ENCODE measurements around the gene PHYHD1.

Gene PHYHD1

GRCh38 chr9:128920381-128921058 lies at the start of gene PHYHD1:
PHYHD1 (plus strand) TSS chr9:128920982; CDS start chr9:128922324, 1,342 bp downstream.
- peak within 1 kb of the TSS; percentile 68 for H3K27ac Mint-ChIP-seq
- H3K4me1 Mint-ChIP-seq = peaks cover 11% of the 10 kb centered on the region
- peaks cover 7% of the 10 kb centered on the region for H3K36me3 Mint-ChIP-seq
- peak within 1 kb of the TSS; percentile 7 for H3K4me3 Mint-ChIP-seq
- H3K9me3 Mint-ChIP-seq = no peaks in the 10 kb centered on the region
- H3K27me3 Mint-ChIP-seq = no peaks in the 10 kb centered on the region

DNA sequence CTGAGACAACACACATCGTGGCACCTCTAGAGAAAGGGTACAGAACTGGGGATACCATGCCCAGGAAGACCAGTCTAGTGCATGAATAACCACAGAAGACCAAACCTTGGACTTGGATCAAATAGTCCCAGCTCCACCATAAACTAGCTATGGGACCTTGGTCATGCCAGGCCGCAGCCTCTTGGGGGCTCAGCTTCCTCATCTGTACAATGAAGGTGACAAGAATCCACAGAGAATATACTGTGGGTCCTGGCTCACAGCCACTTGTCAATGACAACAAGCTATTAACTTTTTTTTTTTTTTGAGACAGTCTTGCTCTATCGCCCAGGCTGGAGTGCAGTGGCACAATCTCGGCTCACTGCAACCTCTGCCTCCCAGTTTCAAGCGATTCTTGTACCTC lies 42.9 kb upstream of the PHYHD1 start:
- Mint-ChIP-seq H3K36me3 (no peaks in the 10 kb centered on the region), H3K4me3 (no peak overlapping the region), H3K9me3 (no peaks in the 10 kb centered on the region), H3K27me3 (no peaks in the 10 kb centered on the region), H3K27ac (no peak overlapping the region), H3K4me1 (peaks cover 25% of the 10 kb centered on the region)

DNA sequence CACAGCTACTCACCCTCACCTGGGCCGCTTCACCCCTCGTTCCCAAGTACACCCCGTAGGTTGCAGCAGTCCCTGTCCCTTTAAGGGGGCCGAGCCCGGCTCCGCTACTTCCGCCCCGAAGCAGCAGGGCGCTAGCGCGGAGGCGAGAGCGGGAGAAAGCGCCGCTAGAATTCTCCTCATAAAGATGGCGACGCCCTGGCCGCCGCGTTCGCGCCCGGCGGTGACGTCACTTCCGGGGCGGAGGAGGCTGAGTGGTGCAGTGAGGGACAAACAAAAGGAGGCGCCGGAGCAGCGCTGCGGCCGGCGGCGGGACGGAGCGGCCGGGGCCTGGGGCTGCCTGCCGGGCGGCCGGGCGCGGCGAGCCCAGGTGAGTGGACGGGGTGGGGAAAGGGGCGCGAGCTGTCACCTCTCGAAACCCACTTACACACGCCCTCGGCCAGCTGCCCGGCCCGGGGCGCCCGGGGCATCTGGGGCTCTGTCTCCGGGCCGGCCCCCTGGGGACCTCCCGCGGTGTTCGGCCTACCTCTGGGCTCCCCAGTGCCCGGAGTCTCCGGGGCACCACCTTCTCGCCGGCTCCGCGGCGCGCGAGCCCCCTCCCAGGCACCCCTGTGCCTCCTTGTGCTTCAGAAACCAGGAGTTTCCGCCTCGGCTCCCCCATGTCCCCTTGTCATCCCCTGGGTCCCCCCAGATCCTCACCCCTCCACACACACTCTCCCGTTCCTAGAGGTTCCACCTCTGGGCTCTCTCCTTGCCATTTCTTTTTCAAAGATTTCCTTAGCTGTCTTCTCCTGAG lies 38.7 kb upstream of the PHYHD1 start, which contains the start of the genes KYAT1 and LRRC8A:
Gene KYAT1, minus strand, starts transcription at position 67 of the 793 bp plus-strand sequence. CDS start 36,545 bp downstream, outside the sequence.
Gene LRRC8A, plus strand, starts transcription at position 250 of the 793 bp plus-strand sequence. CDS start 25,032 bp downstream, outside the sequence.
- H3K4me3 Mint-ChIP-seq = peak within 1 kb of the TSS; percentile 97
- peaks cover 3% of the 10 kb centered on the region for H3K36me3 Mint-ChIP-seq
- no peaks in the 10 kb centered on the region for H3K27me3 Mint-ChIP-seq
- no peaks in the 10 kb centered on the region for H3K9me3 Mint-ChIP-seq
- H3K4me1 Mint-ChIP-seq = peaks cover 57% of the 10 kb centered on the region
- H3K27ac Mint-ChIP-seq = peak within 1 kb of the TSS; percentile 99

DNA sequence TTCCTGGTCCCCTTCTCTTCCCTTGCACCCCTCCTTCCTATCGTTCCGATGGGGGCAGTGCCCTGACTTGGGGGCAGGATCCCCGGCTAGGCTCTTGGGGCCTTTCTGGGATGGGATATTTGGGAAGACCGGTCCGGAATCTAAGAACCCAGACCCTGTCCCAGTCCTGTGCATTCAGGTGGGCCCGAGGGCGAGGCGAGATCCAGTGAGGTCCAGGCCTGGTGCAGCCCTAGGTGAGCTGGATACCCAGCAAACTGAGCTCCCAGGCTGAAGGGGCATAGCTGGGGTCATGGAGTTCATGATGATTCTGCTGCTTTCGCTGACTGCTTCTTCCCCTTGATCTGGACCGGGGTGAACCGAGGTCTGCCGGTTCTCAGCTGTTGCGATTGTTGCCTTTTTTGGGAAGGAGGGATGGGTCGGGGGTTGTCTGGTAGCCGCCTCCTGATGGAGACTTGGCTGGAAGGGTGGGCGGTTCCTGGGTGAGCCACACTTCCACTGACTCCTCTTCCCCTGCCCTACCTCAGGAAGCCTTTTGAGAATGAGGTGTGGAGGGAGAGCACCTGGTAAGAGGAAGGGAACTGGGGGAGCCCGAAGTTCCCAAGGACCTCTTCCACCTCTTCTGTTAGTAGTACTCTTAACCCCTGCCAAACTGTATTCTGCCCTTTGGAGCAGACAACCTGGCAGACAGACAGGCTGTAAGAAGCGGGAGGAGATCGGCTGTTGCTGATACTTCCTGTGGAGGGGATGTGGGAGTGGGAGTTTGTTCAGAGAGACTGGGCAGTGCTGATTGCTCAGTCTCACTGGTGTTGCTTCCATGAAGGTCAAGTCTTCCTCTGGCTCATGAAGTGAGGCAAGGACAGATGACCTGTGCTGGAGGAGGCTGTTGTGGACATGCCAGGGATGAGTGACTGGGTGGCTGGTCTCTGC lies 37.8 kb upstream of the PHYHD1 start:
- peak overlapping the region; percentile 94 for H3K27ac Mint-ChIP-seq
- H3K4me3 Mint-ChIP-seq = peak overlapping the region; percentile 96
- H3K27me3 Mint-ChIP-seq = no peaks in the 10 kb centered on the region
- H3K4me1 Mint-ChIP-seq = peaks cover 54% of the 10 kb centered on the region
- peaks cover 3% of the 10 kb centered on the region for H3K36me3 Mint-ChIP-seq
- H3K9me3 Mint-ChIP-seq = no peaks in the 10 kb centered on the region

DNA sequence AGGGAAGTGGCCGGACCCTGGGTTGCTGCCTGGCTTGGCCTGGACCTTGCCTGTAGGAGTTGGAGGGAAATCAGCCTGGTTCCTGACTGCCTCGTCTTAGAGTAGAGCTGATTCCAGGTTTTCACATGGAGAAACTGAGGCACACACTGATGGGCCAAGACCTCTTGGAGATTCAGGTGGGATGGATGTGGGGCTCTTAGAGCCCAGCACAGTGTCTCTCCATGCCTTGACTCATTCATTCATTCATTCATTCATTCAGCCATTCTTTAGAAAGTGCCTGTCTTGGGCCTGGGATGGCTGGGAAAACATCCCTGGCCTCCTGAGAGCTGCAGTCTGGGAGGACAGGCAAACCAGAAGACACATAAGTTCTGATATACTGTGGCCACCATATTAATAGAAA lies 36.6 kb upstream of the PHYHD1 start:
- peaks cover 3% of the 10 kb centered on the region for H3K36me3 Mint-ChIP-seq
- peak overlapping the region; percentile 87 for H3K27ac Mint-ChIP-seq
- no peaks in the 10 kb centered on the region for H3K9me3 Mint-ChIP-seq
- peak overlapping the region; percentile 96 for H3K4me3 Mint-ChIP-seq
- H3K4me1 Mint-ChIP-seq = peaks cover 58% of the 10 kb centered on the region
- H3K27me3 Mint-ChIP-seq = no peaks in the 10 kb centered on the region

DNA sequence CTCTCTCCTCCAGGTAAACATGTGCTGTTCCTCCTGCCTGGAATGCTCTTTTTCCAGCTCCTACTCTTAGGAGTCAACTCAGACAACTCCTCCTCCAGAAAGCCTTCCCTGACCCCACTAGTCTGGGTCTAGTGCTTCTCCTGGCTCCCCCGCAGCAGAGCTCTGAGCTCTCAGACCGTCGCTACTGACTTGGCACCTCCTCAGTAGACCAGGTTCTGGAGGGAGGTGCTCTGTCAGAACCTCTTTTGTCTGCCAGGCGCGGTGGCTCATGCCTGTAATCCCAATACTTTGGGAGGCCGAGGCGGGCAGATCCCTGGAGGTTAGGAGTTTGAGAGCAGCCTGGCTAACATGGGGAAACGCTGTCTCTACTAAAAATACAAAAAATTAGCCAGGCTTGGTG lies 35.4 kb upstream of the PHYHD1 start:
- no peaks in the 10 kb centered on the region for H3K27me3 Mint-ChIP-seq
- H3K36me3 Mint-ChIP-seq = peaks cover 3% of the 10 kb centered on the region
- no peaks in the 10 kb centered on the region for H3K9me3 Mint-ChIP-seq
- H3K27ac Mint-ChIP-seq = peak overlapping the region; percentile 90
- H3K4me3 Mint-ChIP-seq = peak overlapping the region; percentile 47
- H3K4me1 Mint-ChIP-seq = peaks cover 58% of the 10 kb centered on the region

GRCh38 chr9:128885798-128886197 lies 35.0 kb upstream of the PHYHD1 start:
- Mint-ChIP-seq H3K4me3 (no peak overlapping the region), H3K4me1 (peaks cover 55% of the 10 kb centered on the region), H3K27ac (peak overlapping the region; percentile 90)

GRCh38 chr9:128886211-128886891 lies 34.4 kb upstream of the PHYHD1 start:
- peak overlapping the region; percentile 47 for H3K4me3 Mint-ChIP-seq
- H3K27ac Mint-ChIP-seq = no peak overlapping the region
- no peaks in the 10 kb centered on the region for H3K27me3 Mint-ChIP-seq
- peaks cover 50% of the 10 kb centered on the region for H3K4me1 Mint-ChIP-seq
- H3K9me3 Mint-ChIP-seq = no peaks in the 10 kb centered on the region
- H3K36me3 Mint-ChIP-seq = peaks cover 3% of the 10 kb centered on the region

More at GRCh38 chr9:128885798-128886197, 35.0 kb upstream of the PHYHD1 start:
- Mint-ChIP-seq H3K9me3 (no peaks in the 10 kb centered on the region), H3K36me3 (peaks cover 3% of the 10 kb centered on the region), H3K27me3 (no peaks in the 10 kb centered on the region)

- Mint-ChIP-seq H3K9me3 (no peaks in the 10 kb centered on the region), H3K27ac (no peak overlapping the region), H3K36me3 (peaks cover 3% of the 10 kb centered on the region), H3K4me1 (peaks cover 56% of the 10 kb centered on the region), H3K27me3 (no peaks in the 10 kb centered on the region), H3K4me3 (no peak overlapping the region)
These were observed 33.7 kb upstream of the PHYHD1 start for GRCh38 chr9:128887049-128887448.

GRCh38 chr9:128887914-128888350 lies 32.9 kb upstream of the PHYHD1 start:
- Mint-ChIP-seq H3K4me3 (no peak overlapping the region), H3K27me3 (no peaks in the 10 kb centered on the region), H3K4me1 (peaks cover 61% of the 10 kb centered on the region), H3K27ac (peak overlapping the region; percentile 68), H3K36me3 (peaks cover 3% of the 10 kb centered on the region), H3K9me3 (no peaks in the 10 kb centered on the region)

DNA sequence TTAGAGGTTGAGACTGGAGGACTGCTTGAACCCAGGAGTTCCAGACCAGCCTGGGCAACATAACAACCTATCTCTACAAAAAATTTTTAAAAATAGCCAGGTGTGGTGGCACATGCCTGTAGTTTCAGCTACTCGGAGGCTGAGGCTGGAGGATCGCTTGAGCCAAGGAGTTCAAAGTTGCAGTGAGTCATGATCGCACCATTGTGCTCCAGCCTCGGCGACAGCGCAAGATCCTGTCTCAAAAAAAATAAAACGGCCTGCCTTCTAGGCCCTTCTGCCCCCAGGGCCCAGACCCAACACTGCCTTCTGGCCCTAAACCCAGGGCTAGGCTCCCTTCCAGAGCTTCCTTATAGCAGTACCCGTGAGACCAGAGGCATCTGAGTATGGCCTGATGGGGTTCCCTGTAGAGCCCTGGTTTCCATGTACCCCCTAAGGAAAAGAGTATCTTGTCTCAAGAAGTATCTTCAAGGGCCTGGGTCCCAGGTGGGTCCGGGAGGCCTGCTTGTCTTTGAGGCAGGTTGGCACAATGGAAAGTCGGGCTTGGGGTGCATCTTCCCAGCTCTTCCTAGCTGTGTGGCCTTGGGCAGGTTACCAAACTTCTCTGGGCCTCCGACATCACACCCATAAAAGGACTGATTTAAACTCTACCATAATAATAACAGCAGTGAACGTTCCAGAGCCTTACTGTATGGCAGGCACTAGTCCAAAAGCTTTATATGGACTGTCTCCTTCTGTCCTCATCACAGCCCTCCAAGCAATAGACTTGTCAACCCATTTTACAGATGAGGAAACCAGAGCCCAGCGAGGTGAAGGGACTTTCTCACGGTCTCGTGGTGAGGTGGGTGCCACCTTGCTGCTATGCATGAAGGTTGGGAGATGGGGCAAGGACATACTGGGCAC lies 29.2 kb upstream of the PHYHD1 start:
- Mint-ChIP-seq H3K36me3 (peaks cover 4% of the 10 kb centered on the region), H3K9me3 (no peaks in the 10 kb centered on the region), H3K4me1 (peaks cover 55% of the 10 kb centered on the region), H3K4me3 (no peak overlapping the region), H3K27ac (no peak overlapping the region), H3K27me3 (no peaks in the 10 kb centered on the region)

DNA sequence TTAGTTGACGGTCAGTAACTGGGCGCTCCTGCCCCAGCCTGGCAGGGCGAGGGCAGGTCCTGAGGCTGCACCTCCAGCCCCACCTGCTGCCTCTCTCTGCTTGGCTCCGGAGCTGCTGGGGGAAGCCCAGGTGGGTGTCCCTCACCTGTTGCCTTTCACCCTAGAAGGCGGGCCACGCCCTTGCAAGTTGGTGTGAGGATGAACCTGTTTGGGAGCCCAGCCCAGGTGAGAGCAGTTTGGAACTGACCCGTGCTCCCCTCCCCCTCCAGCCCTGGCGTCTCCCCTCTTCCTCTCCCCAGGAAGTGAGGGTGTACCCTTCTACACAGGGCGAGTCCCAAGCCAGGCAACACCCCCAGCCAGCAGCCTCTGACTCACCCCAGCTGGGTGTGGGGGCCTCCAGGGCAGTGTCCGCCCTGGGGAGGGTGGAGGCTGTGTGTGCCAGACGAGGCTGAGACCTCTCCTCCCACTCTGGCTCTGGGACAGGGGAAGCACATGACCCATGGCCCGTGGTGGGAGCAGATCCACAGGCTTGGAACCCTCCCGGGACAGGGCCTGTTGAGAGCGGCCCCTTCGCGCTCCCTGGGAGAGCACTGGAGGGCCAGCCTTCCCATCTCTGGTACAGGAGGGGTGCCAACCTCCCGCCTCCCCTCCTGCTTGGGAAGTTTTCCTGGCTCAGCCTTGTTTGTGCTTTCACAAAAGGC lies 28.4 kb upstream of the PHYHD1 start:
- H3K4me3 Mint-ChIP-seq = no peak overlapping the region
- H3K36me3 Mint-ChIP-seq = peaks cover 6% of the 10 kb centered on the region
- H3K4me1 Mint-ChIP-seq = peaks cover 58% of the 10 kb centered on the region

GRCh38 chr9:128893354-128893753 lies 27.4 kb upstream of the PHYHD1 start:
- Mint-ChIP-seq H3K4me3 (peak overlapping the region; percentile 64), H3K4me1 (peaks cover 62% of the 10 kb centered on the region), H3K27ac (peak overlapping the region; percentile 92), H3K27me3 (no peaks in the 10 kb centered on the region), H3K9me3 (no peaks in the 10 kb centered on the region), H3K36me3 (peaks cover 8% of the 10 kb centered on the region)

More for the DNA sequence above, 28.4 kb upstream of the PHYHD1 start:
- H3K27me3 Mint-ChIP-seq = no peaks in the 10 kb centered on the region
- H3K9me3 Mint-ChIP-seq = no peaks in the 10 kb centered on the region
- no peak overlapping the region for H3K27ac Mint-ChIP-seq

All from activated naive CD4-positive, alpha-beta T cell treated with anti-CD3 and anti-CD28 coated beads, Interleukin-2, amount 50 U/mL, for 24 hours (primary cell).